Osteocyte (in vitro differentiated cells): Measurements from ENCODE around the gene VCPKMT. TPM values are rescaled to one million over a fixed set of nuclear protein-coding genes. Genes with fewer than 3 reads are reported as not detected.

Experiments
- DNase-seq: peaks from one replicate; pipeline ENCODE4 v3.0.0; 2021; ENCODE audit warnings: mixed read lengths; ENCODE audit not compliant: unreplicated experiment; ENCODE audit errors: extremely low spot score
- H3K27ac Mint-ChIP-seq: one replicate; pipeline ENCODE4 v1.8.0; 2021; ENCODE audit warnings: mild to moderate bottlenecking, mixed read lengths; ENCODE audit not compliant: unreplicated experiment
- H3K27me3 Mint-ChIP-seq: one replicate; pipeline ENCODE4 v1.8.0; 2021; ENCODE audit warnings: mixed read lengths; ENCODE audit not compliant: unreplicated experiment
- H3K36me3 Mint-ChIP-seq: one replicate; pipeline ENCODE4 v1.8.0; 2021; ENCODE audit warnings: mixed read lengths; ENCODE audit not compliant: unreplicated experiment
- H3K4me1 Mint-ChIP-seq: one replicate; pipeline ENCODE4 v1.8.0; 2021; ENCODE audit warnings: mixed read lengths; ENCODE audit not compliant: unreplicated experiment
- H3K4me3 Mint-ChIP-seq: one replicate; pipeline ENCODE4 v1.8.0; 2021; ENCODE audit warnings: mild to moderate bottlenecking, moderate library complexity, mixed read lengths; ENCODE audit not compliant: unreplicated experiment
- H3K9me3 Mint-ChIP-seq: one replicate; pipeline ENCODE4 v1.8.0; 2021; ENCODE audit warnings: mixed read lengths; ENCODE audit not compliant: unreplicated experiment
- CTCF ChIP-seq: fragments of 200-600 bp; sonication (generic); IDR thresholded peaks from 2 replicates; pipeline ENCODE4 v1.5.0; 2021; ENCODE audit warnings: antibody characterized with exemption, mild to moderate bottlenecking, moderate library complexity
- total RNA-seq: library from RNA; stranded (reverse); gene quantifications from 2 replicates; pipeline ENCODE4 v1.2.1, GENCODE V29; 2021

VCPKMT gene
- total RNA-seq, 1 donor from 2014 or later: 10.1 TPM

GRCh38 chr14:50103558-50103957 lies 12.8 kb downstream of the VCPKMT start:
- no peaks in the 10 kb centered on the region for H3K36me3 Mint-ChIP-seq
- no peak overlapping the region for H3K4me3 Mint-ChIP-seq
- no peaks in the 10 kb centered on the region for H3K27me3 Mint-ChIP-seq
- DNase-seq: no peak
- TF ChIP-seq CTCF: no peak
- H3K4me1 Mint-ChIP-seq: peaks cover 10% of the 10 kb centered on the region
- no peaks in the 10 kb centered on the region for H3K9me3 Mint-ChIP-seq
- no peak overlapping the region for H3K27ac Mint-ChIP-seq

GRCh38 chr14:50101417-50101816 lies 15.0 kb downstream of the VCPKMT start:
- Mint-ChIP-seq H3K4me1 (peaks cover 10% of the 10 kb centered on the region), H3K4me3 (no peak overlapping the region), H3K9me3 (no peaks in the 10 kb centered on the region), H3K27ac (no peak overlapping the region), H3K27me3 (no peaks in the 10 kb centered on the region), H3K36me3 (peaks cover 4% of the 10 kb centered on the region)
- TF ChIP-seq CTCF: no peak
- DNase-seq: no peak

- H3K27ac Mint-ChIP-seq: no peak overlapping the region
These were observed 15.6 kb downstream of the VCPKMT start for GRCh38 chr14:50100805-50101204.

GRCh38 chr14:50099335-50099734 lies 17.0 kb downstream of the VCPKMT start:
- no peak overlapping the region for H3K4me3 Mint-ChIP-seq
- no peak for TF ChIP-seq CTCF
- DNase-seq: no peak

More at GRCh38 chr14:50100805-50101204, 15.6 kb downstream of the VCPKMT start:
- Mint-ChIP-seq H3K27me3 (no peaks in the 10 kb centered on the region), H3K4me3 (no peak overlapping the region), H3K4me1 (peaks cover 10% of the 10 kb centered on the region), H3K36me3 (peaks cover 8% of the 10 kb centered on the region), H3K9me3 (no peaks in the 10 kb centered on the region)
- no peak for DNase-seq
- TF ChIP-seq CTCF: no peak

GRCh38 chr14:50095895-50096294 lies 20.5 kb downstream of the VCPKMT start:
- no peak for DNase-seq
- H3K9me3 Mint-ChIP-seq: no peaks in the 10 kb centered on the region
- no peaks in the 10 kb centered on the region for H3K27me3 Mint-ChIP-seq
- peaks cover 10% of the 10 kb centered on the region for H3K36me3 Mint-ChIP-seq
- H3K4me3 Mint-ChIP-seq: no peak overlapping the region
- no peaks in the 10 kb centered on the region for H3K4me1 Mint-ChIP-seq
- TF ChIP-seq CTCF: no peak
- no peak overlapping the region for H3K27ac Mint-ChIP-seq

More at GRCh38 chr14:50099335-50099734, 17.0 kb downstream of the VCPKMT start:
- peaks cover 9% of the 10 kb centered on the region for H3K4me1 Mint-ChIP-seq
- no peaks in the 10 kb centered on the region for H3K9me3 Mint-ChIP-seq
- H3K36me3 Mint-ChIP-seq: peaks cover 10% of the 10 kb centered on the region
- H3K27ac Mint-ChIP-seq: no peak overlapping the region
- H3K27me3 Mint-ChIP-seq: no peaks in the 10 kb centered on the region
